ENCODE results near the gene CSGALNACT2.
A peak's percentile ranks its signal among the peaks of the same experiment; 100 is the strongest.
"Not testable (repeated sequence)": the region's sequence is repeated elsewhere in the genome, so short reads cannot be mapped to it uniquely, and the experiment has no call there.

Gene CSGALNACT2

GRCh38 chr10:43218951-43219837 lies 80.9 kb downstream of the CSGALNACT2 start:
- DNase-seq: no peak

- DNase-seq: no peak
These were observed 81.6 kb downstream of the CSGALNACT2 start for GRCh38 chr10:43219848-43220247.

- DNase-seq: not testable (repeated sequence)
These were observed 82.0 kb downstream of the CSGALNACT2 start for GRCh38 chr10:43220251-43220650.

DNA sequence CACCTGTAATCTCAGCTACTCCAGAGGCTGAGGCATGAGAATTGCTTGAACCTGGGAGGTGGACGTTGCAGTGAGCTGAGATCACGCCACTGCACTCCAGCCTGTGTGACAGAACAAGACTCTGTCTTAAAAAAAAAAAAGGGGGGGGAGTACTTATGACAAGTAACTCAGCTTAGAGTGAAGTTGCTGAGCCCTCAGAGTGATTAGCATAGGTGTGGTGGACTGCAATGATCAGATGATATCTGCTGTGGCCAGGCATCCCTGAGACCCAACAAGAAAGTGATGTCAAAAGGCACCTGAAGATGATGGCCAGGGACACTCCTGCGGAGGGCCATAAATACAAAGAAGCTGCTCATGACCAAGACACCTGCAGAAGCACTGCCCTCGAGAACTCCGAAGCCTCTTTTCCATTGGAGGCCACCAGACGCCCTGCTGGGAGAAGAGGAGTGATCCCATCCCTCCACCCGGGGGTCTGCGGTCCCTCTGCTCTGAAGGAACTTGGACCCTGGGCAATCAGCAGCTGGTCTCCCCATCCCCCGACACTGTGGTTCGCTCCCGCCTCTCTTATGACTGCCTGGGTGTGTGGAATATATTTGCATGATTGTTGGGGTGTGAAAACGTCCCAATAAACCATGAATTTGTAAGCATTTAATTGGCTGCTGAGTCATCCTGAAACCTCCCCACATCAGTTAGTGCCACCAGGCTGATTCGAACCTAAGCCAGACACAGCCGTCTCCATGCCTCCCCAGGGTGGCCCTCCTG lies 82.6 kb downstream of the CSGALNACT2 start:
- no peak for DNase-seq

- DNase-seq: no peak
These were observed 83.4 kb downstream of the CSGALNACT2 start for GRCh38 chr10:43221419-43222209.

DNA sequence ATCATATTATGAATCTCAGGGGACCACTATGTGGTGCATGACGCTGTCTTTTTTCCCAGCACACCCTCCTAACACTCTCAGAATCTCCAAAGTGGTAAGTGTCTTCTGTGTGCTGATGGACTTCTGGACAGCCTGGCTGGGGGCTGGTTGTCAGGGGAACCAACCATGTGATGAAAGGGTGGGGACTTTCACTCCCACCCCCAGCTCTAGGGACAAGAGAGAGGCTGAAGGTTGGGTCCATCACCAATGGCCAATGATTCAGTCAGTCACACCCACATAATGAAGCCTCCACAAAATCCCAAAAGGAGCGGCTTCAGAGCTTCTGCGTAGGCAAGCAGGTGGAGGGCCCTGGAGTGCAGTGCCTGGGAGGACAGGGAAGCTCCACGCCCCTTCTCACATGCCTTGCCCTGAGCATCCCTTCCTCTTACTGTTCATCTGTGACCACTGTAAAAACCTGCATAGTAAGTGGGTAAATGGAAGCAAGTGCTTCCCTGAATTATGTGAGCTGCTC lies 84.0 kb downstream of the CSGALNACT2 start:
- no peak for DNase-seq

DNA sequence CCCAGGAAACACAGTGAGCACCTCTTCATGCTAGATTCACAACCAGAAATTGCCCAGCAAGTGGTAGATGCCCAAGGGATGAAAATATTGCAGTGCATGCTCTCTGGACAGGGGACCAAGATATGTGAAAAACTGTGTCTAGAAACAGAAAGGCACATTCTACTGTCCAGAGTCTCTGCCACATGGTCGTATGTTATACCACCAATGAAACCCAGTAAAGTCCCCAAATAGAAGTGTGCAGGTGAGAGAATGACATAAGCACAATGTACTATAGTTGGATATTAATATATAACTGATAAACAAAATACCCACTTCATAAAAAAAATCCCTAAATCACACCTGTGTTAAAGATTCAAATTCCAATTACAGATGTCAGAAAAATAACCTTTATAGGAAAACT lies 84.8 kb downstream of the CSGALNACT2 start:
- no peak for DNase-seq

- no peak for DNase-seq
These were observed 86.1 kb downstream of the CSGALNACT2 start for GRCh38 chr10:43224321-43224720.

DNA sequence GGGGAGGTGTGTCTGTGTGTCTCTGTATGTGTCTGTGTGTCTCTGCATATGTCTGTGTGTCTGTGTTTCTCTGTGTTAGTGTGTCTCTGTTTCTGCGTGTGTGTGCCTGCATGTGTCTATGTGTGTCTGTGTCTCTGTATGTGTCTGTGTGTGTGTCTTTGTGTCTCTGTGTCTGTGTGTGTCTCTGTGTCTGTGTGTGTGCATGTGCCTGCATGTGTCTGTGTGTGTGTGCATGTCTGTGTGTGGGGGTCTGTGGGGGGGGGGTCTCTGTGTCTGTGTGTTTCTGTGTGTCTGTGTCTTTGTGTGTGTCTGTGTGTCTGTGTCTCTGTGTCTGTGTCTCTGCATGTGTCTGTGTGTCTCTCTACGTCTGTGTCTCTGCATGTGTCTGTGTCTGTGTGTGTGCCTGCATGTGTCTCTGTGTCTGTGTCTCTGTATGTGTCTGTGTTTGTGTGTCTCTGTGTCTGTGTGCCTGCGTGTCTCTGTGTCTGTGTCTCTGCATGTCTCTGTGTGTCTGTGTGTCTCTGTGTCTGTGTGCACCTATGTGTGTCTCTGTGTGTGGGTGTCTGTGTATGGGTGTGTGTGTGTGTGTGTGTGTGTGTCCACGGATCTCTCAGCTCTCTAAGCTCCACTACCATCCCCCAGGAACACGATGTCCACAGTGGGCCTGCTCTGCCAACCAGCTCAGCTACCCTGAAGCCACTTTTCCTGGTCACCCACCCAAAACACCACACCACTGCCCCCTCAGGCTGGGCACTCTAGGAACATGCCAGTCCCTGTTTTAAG lies 87.0 kb downstream of the CSGALNACT2 start:
- no peak for DNase-seq

DNA sequence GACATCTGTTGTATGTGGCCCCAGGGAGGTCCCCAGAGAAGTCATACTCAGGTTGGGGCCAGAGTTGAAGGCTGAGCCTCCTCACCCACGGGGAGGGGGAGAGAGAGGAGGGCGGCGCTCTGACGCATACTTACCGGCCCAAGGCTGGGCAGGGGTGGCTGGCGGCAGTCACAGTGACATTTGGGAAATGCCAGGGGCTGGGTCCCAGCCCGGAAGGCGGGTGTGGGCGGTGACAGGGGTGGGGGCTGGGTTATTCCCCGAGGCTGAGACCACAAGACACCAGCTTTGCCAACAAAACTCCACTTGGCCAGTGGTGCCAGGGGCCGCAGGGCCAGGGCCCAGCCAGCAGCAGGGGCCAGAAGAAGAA lies 87.5 kb downstream of the CSGALNACT2 start:
- DNase-seq: peak; percentile 31

GRCh38 chr10:43226441-43226840 lies 88.2 kb downstream of the CSGALNACT2 start:
- DNase-seq: no peak

DNA sequence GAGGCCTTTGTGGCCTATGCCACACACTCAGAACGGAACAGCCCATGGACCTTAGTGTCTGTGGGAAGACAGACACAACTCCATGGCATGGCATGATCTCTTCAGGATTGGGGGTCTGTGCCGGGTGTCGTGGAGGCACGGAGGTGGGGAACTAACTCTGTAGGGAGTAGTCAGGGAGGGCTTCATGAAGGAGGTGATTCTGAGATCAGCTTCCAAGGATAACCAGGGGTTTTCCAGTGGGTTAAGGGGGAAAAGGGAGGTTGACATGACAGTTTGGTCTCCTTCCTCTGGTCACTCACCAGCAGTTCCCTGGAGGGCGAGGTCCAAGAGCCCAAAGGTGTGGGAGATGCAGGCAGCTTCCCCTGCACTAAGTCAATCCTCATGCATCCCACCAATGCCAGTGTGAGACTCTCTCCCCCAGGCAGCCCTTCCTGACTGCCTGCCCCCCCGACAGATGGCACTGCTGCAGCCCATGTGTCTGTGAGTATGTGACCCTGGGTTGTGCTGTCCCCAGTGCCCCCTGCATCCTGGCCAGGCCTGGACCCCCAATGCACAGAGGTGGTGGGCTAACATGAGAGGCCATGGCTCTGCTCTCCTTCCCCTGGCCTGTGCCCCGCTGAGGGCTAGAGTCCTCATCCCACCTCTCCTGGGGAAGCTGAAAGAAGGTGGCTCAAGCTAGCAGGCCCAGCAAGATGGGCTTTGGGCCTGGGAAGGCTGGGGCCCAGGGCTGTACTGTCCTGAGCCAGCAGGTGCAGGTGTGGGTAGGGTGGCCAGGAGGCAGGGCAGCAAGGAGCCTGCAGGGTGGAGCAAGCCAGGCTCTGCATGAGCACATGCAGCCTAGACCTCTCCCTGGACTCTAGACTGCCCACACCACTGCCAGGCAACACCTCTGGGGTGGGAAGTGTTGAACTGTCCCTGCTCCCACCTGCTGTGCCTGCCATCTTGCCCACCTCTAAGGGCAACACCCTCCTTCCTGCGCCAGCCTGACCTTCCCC lies 88.9 kb downstream of the CSGALNACT2 start:
- no peak for DNase-seq

GRCh38 chr10:43227911-43228782 lies 89.9 kb downstream of the CSGALNACT2 start:
- DNase-seq: no peak

- DNase-seq: no peak
These were observed 90.5 kb downstream of the CSGALNACT2 start for GRCh38 chr10:43228783-43229207.

GRCh38 chr10:43229208-43230061 lies 91.2 kb downstream of the CSGALNACT2 start:
- DNase-seq: peak; percentile 30

GRCh38 chr10:43230101-43230908 lies 92.1 kb downstream of the CSGALNACT2 start:
- DNase-seq: no peak

GRCh38 chr10:43230909-43231522 lies 92.8 kb downstream of the CSGALNACT2 start:
- no peak for DNase-seq
